Heart right ventricle (tissue), 16 donors: ENCODE data around the gene STXBP4. TPM values are rescaled to one million over a fixed set of nuclear protein-coding genes. Genes with fewer than 3 reads are reported as not detected.

Source experiments
- ATAC-seq, 8 donors: fragments of 200-7000 bp; cut with Tn5 transposase; one replicate each; pipeline ENCODE4 v1.9.1; 2020; ENCODE audit warnings: mild to moderate bottlenecking in 8 of 8, moderate library complexity in 8 of 8, moderate number of reproducible peaks in 1 of 8
- DNase-seq, 2 donors: peaks; one replicate each; pipeline ENCODE4 v3.0.0-alpha.2; 2020
- H3K27ac ChIP-seq, 10 donors: fragments of 200-600 bp; sonication (generic) in 2 of 10; one replicate each; pipeline versions ENCODE4 v1.5.0 to v1.8.0; 2020 to 2022; ENCODE audit warnings: mild to moderate bottlenecking in 3 of 10
- H3K27me3 ChIP-seq, 7 donors: fragments of 200-600 bp; one replicate each; pipeline ENCODE4 v1.8.0; 2021 to 2022; ENCODE audit warnings: mild to moderate bottlenecking in 2 of 7
- H3K36me3 ChIP-seq, 9 donors: fragments of 200-600 bp; sonication (generic) in 1 of 9; one replicate each; pipeline versions ENCODE4 v1.5.0 to v1.8.0; 2020 to 2022; ENCODE audit warnings: mild to moderate bottlenecking in 2 of 9
- H3K4me1 ChIP-seq, 9 donors: fragments of 200-600 bp; sonication (generic) in 1 of 9; one replicate each; pipeline versions ENCODE4 v1.5.0 to v1.8.0; 2020 to 2022; ENCODE audit warnings: mild to moderate bottlenecking in 4 of 9
- H3K4me3 ChIP-seq, 10 donors: fragments of 200-600 bp; sonication (generic) in 2 of 10; one replicate each; pipeline versions ENCODE4 v1.5.0 to v1.8.0; 2020 to 2022; ENCODE audit warnings: mild to moderate bottlenecking in 7 of 10, moderate library complexity in 2 of 10
- H3K9me3 ChIP-seq, 11 donors: fragments of 200-600 bp in 10 of 11; sonication (generic) in 2 of 11; one replicate each; pipeline versions ENCODE4 v1.5.0 to v1.8.0; 2013 to 2022; ENCODE audit warnings: mild to moderate bottlenecking in 2 of 11, control low read depth in 1 of 11, moderate library complexity in 1 of 11
- CTCF ChIP-seq, 9 donors: fragments of 200-600 bp; sonication (generic) in 2 of 9; IDR thresholded peaks; one replicate each; pipeline versions ENCODE4 v1.5.0 to v1.8.0; 2021 to 2022; ENCODE audit warnings: antibody characterized with exemption in 9 of 9, mild to moderate bottlenecking in 5 of 9, moderate library complexity in 1 of 9
- WGBS, 2 donors: extraction: QIAGEN DNeasy Blood & Tissue Kit; methylation state at CpG; one replicate each; pipeline ENCODE4 v1.1.7; 2013; ENCODE audit warnings: inconsistent platforms in 1 of 2; 5-methylcytosine and 5-hydroxymethylcytosine counted together
- intact Hi-C, 10 donors: fragments of 100-400 bp; cut with DNase I; formaldehyde crosslinking; loops; one replicate each; pipeline versions ENCODE4 v1.11.1 to v1.14.2; 2022
- polyA plus RNA-seq, 2 donors: library from polyadenylated mRNA; stranded (reverse); fragments of 200-250 nt; gene quantifications; one replicate each; pipeline ENCODE4 v1.2.3, GENCODE V29; 2013
- total RNA-seq, 10 donors: library from RNA; stranded (reverse); fragmentation: NEBNext Ultra II Directional in 3 of 10; extraction: Animal tissue kit (Norgen Biotek cat#: 25700) in 3 of 10; gene quantifications; one replicate each; pipeline versions ENCODE4 v1.2.1 to v1.2.4, GENCODE V29; 2021 to 2023
- donor health status: Arrhythmogenic right ventricular cardiomyopathy.
- donor health status: ischemic (EF 13 %, LVEDD 7.1; RV severe dilation, severe dysfunction).
- donor health status: healthy with polysubstance abuse.
- donor health status: DM: no; HTN: yes; CAD: no.
- donor health status: DM: no; HTN: no; CAD: no.
- donor health status: ischemic (EF 25% LVEDD 6.9; RV normal size, moderate dysfunction).
- donor health status: ischemic (EF 25% LVEDD 5.7; RV mildly dilated, moderate dysfunction).
- donor health status: healthy.
- donor health status: DM: yes; HTN: yes; CAD: no.
- donor health status: Ischemic cardiomyopathy.
- donor health status: ischemic (EF 35%, LVEDD 5.7; RV mildly dilated, moderate dysfunction).
- donor health status: nonischemic (EF 11% LVEDD 7.7; RV severe dilation, severe dysfunction).
- donor health status: DM: yes; HTN: yes; CAD: no.
- donor health status: PGD.
- donor health status: ischemic (EF 29% LVEDD 5.4; RV normal size, mild dysfunction).
- donor health status: nonischemic (EF 23%, LVEDD 6.1; RV moderate dilation, normal function).

Gene STXBP4
- total and polyA plus RNA-seq, 12 donors: 0.77 to 8.3 (median 5.0) TPM

DNA sequence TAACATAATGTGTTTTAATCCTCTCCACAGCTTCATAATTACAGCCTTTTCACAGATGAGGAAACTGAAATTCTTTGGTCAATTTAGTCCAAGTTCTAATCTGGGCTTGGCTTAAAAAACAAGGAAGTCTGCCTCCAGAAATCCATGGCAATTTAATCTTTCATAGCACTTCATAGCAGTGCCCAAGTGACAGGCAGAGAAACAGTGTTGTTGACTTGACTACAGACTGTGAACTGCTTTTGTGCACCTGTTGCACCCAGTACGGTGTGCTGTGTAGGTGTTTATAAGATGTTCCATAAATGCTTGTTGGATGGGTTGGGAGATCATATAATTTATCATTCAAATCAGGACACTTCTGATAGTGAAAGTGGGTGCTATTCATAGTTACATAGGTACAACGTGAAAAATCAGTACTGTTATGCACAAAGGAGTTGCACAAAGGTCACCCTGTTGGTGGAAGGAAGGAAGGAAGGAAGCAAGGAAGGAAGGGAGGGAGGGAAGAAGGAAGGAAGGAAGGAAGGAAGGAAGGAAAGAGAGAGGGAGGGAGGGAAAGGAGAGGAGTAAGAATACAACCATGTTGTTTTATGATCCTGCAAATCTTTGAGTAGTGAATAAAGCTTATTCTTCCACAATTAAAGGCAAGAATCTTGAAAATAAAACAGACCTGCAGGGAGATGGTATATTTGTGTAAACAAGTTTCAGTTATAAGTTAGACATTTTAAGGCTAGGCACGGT lies 239.7 kb downstream of the STXBP4 start:
- no peak overlapping the region for H3K27ac ChIP-seq
- no peaks in the 10 kb centered on the region for H3K36me3 ChIP-seq
- no peaks in the 10 kb centered on the region for H3K27me3 ChIP-seq
- TF ChIP-seq CTCF (IDR thresholded peaks at IDR 0.05): no peak
- intact Hi-C loops: no loop called here
- ATAC-seq: no peak
- DNase-seq: no peak
- no peaks in the 10 kb centered on the region for H3K4me1 ChIP-seq
- H3K9me3 ChIP-seq: peaks cover 0 to 13% (median 0%) of the 10 kb centered on the region in 11 donors
- 68 to 71% methylated on average over 3 of the region's 3 CpGs for WGBS, 2 donors
- H3K4me3 ChIP-seq: no peak overlapping the region

DNA sequence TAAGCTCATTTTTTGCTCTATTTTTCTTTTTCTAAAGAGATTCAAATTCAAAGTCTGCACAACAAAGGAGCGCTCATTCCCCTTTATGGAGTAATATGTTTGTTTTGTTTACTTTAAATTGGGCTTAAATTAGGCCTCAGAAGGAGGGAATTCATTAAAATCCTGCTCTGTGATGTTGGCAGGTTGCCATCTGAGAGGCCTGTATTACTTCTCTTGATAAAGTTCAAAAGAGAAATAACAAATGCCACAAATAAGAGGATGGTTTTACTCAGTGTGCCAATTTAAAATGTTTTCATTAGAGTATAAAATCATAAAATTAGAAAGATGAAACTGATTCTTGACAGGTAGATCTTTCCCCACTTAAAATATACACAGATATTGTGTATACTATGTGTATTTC lies 241.7 kb downstream of the STXBP4 start:
- H3K36me3 ChIP-seq: no peaks in the 10 kb centered on the region
- TF ChIP-seq CTCF (IDR thresholded peaks at IDR 0.05): no peak
- DNase-seq (no peak), ATAC-seq (no peak)
- H3K27ac ChIP-seq: no peak overlapping the region
- no peak overlapping the region for H3K4me3 ChIP-seq
- H3K9me3 ChIP-seq: no peaks in the 10 kb centered on the region
- no peaks in the 10 kb centered on the region for H3K27me3 ChIP-seq
- no peaks in the 10 kb centered on the region for H3K4me1 ChIP-seq
- intact Hi-C loops: no loop called here
- WGBS, 2 donors: 87 to 92% methylated on average over 1 of the region's 1 CpG

- H3K9me3 ChIP-seq: no peaks in the 10 kb centered on the region
- intact Hi-C loops: no loop called here
- H3K36me3 ChIP-seq: no peaks in the 10 kb centered on the region
- 90% methylated on average over 5 of the region's 5 CpGs for WGBS, 2 donors
- no peak for TF ChIP-seq CTCF (IDR thresholded peaks at IDR 0.05)
- H3K27ac ChIP-seq: no peak overlapping the region
- H3K27me3 ChIP-seq: no peaks in the 10 kb centered on the region
- no peak for DNase-seq
- no peak for ATAC-seq
- H3K4me1 ChIP-seq: no peaks in the 10 kb centered on the region
- H3K4me3 ChIP-seq: no peak overlapping the region
These were observed 244.3 kb downstream of the STXBP4 start for GRCh38 chr17:55212880-55213279.

DNA sequence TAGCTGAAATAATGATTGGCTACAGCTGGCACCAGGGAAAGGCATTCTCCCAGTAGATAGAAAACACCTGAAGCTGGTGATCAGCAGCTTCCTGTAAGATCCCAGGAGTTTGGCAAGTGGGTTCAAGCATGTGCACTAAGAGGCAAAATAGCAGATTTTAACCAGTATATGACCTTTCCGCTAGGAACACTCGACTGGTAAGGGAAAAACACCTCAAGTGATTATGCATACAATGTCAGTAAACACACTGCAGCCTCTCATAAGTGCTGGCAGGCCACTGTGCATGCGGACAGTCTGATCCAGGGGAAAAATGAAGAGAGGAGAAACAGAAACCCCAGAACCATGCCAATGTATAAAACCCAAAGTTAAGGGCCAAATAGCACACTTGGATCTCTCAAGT lies 247.1 kb downstream of the STXBP4 start:
- no peaks in the 10 kb centered on the region for H3K36me3 ChIP-seq
- H3K27me3 ChIP-seq: no peaks in the 10 kb centered on the region
- no peak for DNase-seq
- no peak for TF ChIP-seq CTCF (IDR thresholded peaks at IDR 0.05)
- H3K27ac ChIP-seq: no peak overlapping the region
- H3K4me3 ChIP-seq: no peak overlapping the region
- no peak for ATAC-seq
- intact Hi-C loops: no loop called here
- H3K4me1 ChIP-seq: no peaks in the 10 kb centered on the region
- no peaks in the 10 kb centered on the region for H3K9me3 ChIP-seq
- WGBS, 2 donors: 94 to 95% methylated on average over 3 of the region's 3 CpGs
